Motor neuron (in vitro differentiated cells): ENCODE results near the gene ZNF615. TPM values are rescaled to one million over a fixed set of nuclear protein-coding genes. Genes with fewer than 3 reads are reported as not detected.
"Not testable (repeated sequence)": the region's sequence is repeated elsewhere in the genome, so short reads cannot be mapped to it uniquely, and the experiment has no call there.

Source experiments
- ATAC-seq, 8 experiments: fragments of 200-7000 bp; cut with Tn5 transposase; replicated peaks in 6 of 8; 2 replicates each; pipeline ENCODE4 v1.8.0; 2021; ENCODE audit warnings: mild to moderate bottlenecking in 8 of 8, moderate library complexity in 8 of 8
- H3K27ac ChIP-seq, 2 donors: fragments of 250-450 bp; sonication (Bioruptor Pico); 2 replicates each; pipeline ENCODE4 v1.9.0; 2021; ENCODE audit warnings: antibody characterized with exemption in 2 of 2, mild to moderate bottlenecking in 2 of 2, moderate library complexity in 1 of 2
- H3K4me1 ChIP-seq, 2 donors: fragments of 250-450 bp; sonication (Bioruptor Pico); replicated peaks in 1 of 2; 2 replicates each; pipeline ENCODE4 v1.6.1; 2021; ENCODE audit warnings: antibody characterized with exemption in 2 of 2, mild to moderate bottlenecking in 2 of 2, moderate library complexity in 1 of 2
- H3K4me3 ChIP-seq, 5 donors: fragments of 250-450 bp; sonication (Bioruptor Pico); 2 replicates each; pipeline ENCODE4 v1.9.0; 2021; ENCODE audit warnings: antibody characterized with exemption in 5 of 5, mild to moderate bottlenecking in 5 of 5, moderate library complexity in 4 of 5
- WGBS, 10 experiments: fragments of 450-650 bp; shearing (Covaris generic); methylation state at CpG; one replicate each; pipeline ENCODE4 v1.0.0; 2022; 5-methylcytosine and 5-hydroxymethylcytosine counted together
- in situ Hi-C, 9 experiments: fragments of 400-800 bp; cut with MboI; loops; one replicate each; pipeline ENCODE4 v1.15.0; 2021; ENCODE audit warnings: low sequenced_read_pairs in 9 of 9, low pct_unique_long_range_greater_than_20kb in 2 of 9; ENCODE audit not compliant: unreplicated experiment in 9 of 9
- total RNA-seq, 8 experiments: library from RNA; unstranded; fragments of 300-600 nt; gene quantifications; 2 replicates each; pipeline versions ENCODE4 v1.2.3 to v1.2.4, GENCODE V29; 2022

ZNF615 gene
- total RNA-seq, 8 experiments from 2014 or later: 5.3 to 13.5 (median 8.0) TPM

DNA sequence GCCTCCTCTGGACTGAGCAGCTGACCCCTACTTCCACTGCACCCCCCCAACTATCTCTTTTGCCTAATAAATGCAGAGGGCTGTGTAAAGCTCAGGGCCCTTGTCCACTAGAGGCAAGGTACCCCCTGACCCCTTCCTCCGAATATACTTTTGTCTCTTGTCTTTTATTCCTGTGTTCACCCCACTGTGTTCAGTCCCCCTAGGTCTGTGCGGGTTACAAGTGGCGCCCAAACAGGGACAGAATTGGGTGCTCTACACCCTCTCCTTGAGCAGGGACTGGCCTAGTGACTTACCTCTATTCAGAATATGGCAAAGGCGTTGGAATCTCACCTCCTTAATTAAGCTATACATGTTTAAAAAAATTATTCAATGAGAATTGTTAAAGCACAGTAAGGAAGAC lies 36.4 kb downstream of the ZNF615 start:
- ATAC-seq: no peak
- WGBS, 10 experiments: 40 to 100% (median 71%) methylated on average over 1 to 4 of the region's 4 CpGs; no CpG with 5 or more reads in 4 of the 10 experiments
- Histone ChIP-seq H3K27ac (no peak overlapping the region), H3K4me3 (no peak overlapping the region), H3K4me1 (no peaks in the 10 kb centered on the region)
- in situ Hi-C loops: no loop called here

GRCh38 chr19:51970718-51971117 lies 37.3 kb downstream of the ZNF615 start:
- in situ Hi-C loops: no loop called here
- WGBS, 10 experiments: 40 to 100% (median 93%) methylated on average over 1 of the region's 1 CpG; no CpG with 5 or more reads in 2 of the 10 experiments
- Histone ChIP-seq H3K4me3 (no peak overlapping the region), H3K4me1 (no peaks in the 10 kb centered on the region), H3K27ac (no peak overlapping the region)
- no peak for ATAC-seq

DNA sequence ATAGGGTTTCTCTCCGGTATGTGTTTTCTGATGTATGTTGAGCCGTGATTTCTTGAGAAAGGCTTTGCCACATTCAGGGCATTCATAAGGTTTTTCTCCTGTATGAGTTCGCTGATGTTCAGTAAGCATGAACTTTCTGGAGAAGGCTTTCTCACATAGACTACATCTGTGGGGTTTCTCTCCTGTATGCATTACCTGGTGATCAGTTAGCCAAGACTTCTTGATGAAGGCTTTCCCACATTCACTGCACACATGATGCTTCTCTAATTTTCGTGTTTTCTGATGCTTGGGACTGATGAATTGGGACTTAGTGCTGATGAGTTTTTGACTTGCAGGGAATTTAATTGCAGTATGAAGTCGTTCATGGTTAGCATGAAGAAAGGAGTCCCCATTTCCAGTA lies 42.4 kb downstream of the ZNF615 start:
- no peak overlapping the region for H3K4me3 ChIP-seq
- no peaks in the 10 kb centered on the region for H3K4me1 ChIP-seq
- ATAC-seq: no peak
- in situ Hi-C loops: no loop called here
- WGBS, 10 experiments: 38 to 97% (median 80%) methylated on average over 2 to 5 of the region's 5 CpGs; no CpG with 5 or more reads in 1 of the 10 experiments
- H3K27ac ChIP-seq: no peak overlapping the region

DNA sequence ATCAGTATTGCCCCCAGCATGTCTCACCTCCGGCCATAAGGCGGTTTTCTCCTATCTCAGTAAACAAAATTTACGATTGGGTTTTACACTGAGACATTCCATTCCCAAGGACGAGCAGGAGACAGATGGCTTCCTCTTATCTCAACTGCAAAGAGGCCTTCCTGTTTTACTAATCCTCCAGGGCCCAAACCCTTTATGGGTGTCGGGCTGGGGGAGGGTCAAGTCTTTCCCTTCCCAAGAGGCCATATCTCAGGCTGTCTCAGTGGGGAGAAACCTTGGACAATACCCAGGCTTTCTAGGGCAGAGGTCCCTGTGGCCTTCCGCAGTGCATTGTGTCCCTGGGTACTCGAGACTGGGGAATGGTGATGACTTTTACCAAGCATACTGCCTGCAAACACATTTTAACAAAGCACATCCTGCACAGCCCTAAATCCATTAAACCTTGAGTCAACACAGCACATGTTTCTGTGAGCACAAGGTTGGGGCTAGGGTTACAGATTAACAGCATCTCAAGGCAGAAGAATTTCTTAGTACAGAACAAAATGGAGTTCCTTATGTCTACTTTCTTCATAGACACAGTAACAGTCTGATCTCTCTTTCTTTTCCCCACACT lies 47.3 kb downstream of the ZNF615 start:
- in situ Hi-C loops, ATAC-seq, H3K27ac ChIP-seq, H3K4me3 ChIP-seq, H3K4me1 ChIP-seq: not testable (repeated sequence)
- 14 to 90% (median 69%) methylated on average over 2 to 5 of the region's 7 CpGs; no CpG with 5 or more reads in 4 of the 10 experiments for WGBS, 10 experiments

DNA sequence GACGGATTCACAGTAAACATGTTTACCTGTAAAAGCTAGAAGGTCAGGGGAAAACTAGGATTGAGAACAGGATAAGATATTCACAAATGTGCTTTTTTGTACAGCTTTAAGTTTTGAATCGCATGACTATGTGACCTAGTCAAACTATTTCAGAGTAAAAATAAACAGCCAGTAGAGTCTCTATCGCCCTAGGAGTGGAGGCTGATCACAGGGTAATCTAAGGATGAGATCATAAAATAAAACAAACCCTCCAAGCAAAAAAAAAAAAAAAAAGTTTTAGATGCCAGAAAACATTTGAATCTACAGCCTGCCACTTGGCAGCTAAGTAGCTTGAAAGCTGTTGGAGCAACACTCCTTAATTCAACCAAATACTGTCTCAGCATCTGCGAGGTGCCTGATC lies 48.2 kb downstream of the ZNF615 start:
- H3K27ac ChIP-seq: no peak overlapping the region
- in situ Hi-C loops: no loop called here
- no peaks in the 10 kb centered on the region for H3K4me1 ChIP-seq
- no peak for ATAC-seq
- H3K4me3 ChIP-seq: no peak overlapping the region
- WGBS, 10 experiments: 61 to 100% (median 79%) methylated on average over 1 to 4 of the region's 4 CpGs

GRCh38 chr19:51957846-51958245 lies 50.2 kb downstream of the ZNF615 start:
- H3K4me1 ChIP-seq, in situ Hi-C loops, H3K4me3 ChIP-seq, H3K27ac ChIP-seq, ATAC-seq: not testable (repeated sequence)
- WGBS, 10 experiments: 70 to 100% (median 73%) methylated on average over 1 to 3 of the region's 4 CpGs; no CpG with 5 or more reads in 6 of the 10 experiments

GRCh38 chr19:51948975-51949374 lies 59.0 kb downstream of the ZNF615 start:
- ATAC-seq: no peak
- 0 to 100% (median 87%) methylated on average over 1 to 20 of the region's 25 CpGs; no CpG with 5 or more reads in 2 of the 10 experiments for WGBS, 10 experiments
- H3K4me1 ChIP-seq: no peaks in the 10 kb centered on the region
- in situ Hi-C loops: no loop called here
- H3K27ac ChIP-seq: no peak overlapping the region
- H3K4me3 ChIP-seq: no peak overlapping the region

DNA sequence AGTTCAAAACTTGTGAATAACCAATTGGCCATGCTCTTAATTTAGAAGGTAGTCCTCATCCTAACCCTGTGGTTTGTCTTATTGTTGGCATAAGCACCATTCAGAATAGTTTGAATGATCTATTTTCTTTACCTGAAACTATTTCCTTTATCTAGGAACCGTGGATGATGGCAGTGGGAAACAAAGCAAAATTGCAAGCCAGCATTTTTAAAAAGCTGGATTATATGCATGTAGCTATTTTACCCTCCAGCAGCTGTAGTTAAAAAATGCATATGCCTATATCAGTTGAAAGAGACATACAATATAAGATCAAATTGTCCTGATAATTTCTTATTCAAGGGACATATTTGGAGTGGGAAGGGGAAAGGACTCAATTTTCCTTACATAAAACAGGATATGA lies 61.4 kb downstream of the ZNF615 start:
- no peak overlapping the region for H3K4me3 ChIP-seq
- 29 to 100% (median 90%) methylated on average over 1 of the region's 1 CpG; no CpG with 5 or more reads in 1 of the 10 experiments for WGBS, 10 experiments
- no peak for ATAC-seq
- no peaks in the 10 kb centered on the region for H3K4me1 ChIP-seq
- H3K27ac ChIP-seq: no peak overlapping the region
- in situ Hi-C loops: no loop called here

GRCh38 chr19:51944798-51945552 lies 63.0 kb downstream of the ZNF615 start:
- no peak for ATAC-seq
- H3K27ac ChIP-seq: no peak overlapping the region
- in situ Hi-C loops: no loop called here
- WGBS, 10 experiments: 73 to 100% (median 95%) methylated on average over 1 to 7 of the region's 7 CpGs
- no peak overlapping the region for H3K4me3 ChIP-seq
- no peaks in the 10 kb centered on the region for H3K4me1 ChIP-seq

Other genes starting within 250 kb of the ZNF615 start
- under 1 TPM in 3 of 8 experiments, not detected in 5; 0.15 to 0.33 (median 0.21) TPM for gene FPR2, start 247.0 kb downstream of the ZNF615 start, total RNA-seq
- under 1 TPM in 6 of 8 experiments, not detected in 2; 0.05 to 0.64 (median 0.21) TPM for gene FPR3, start 213.1 kb downstream of the ZNF615 start, total RNA-seq
- 10 to 100 TPM; 13.1 to 32.0 (median 18.7) TPM for gene ZNF577, start 120.3 kb downstream of the ZNF615 start, total RNA-seq
- gene ZNF649, start 103.2 kb downstream of the ZNF615 start, total RNA-seq: 10 to 100 TPM in 7 of 8 experiments, 1 to 10 TPM in 1; 8.8 to 23.1 (median 17.3) TPM
- 1 to 10 TPM; 4.2 to 8.5 (median 6.8) TPM for gene ZNF613, start 80.7 kb downstream of the ZNF615 start, total RNA-seq
- gene ZNF350, start 21.4 kb downstream of the ZNF615 start, total RNA-seq: 10 to 100 TPM in 3 of 8 experiments, 1 to 10 TPM in 5; 2.8 to 18.3 (median 7.2) TPM
- 10 to 100 TPM in 7 of 8 experiments, 1 to 10 TPM in 1; 10.0 to 12.8 (median 12.0) TPM for gene ZNF614, start 20.2 kb upstream of the ZNF615 start, total RNA-seq
- 10 to 100 TPM; 10.1 to 23.8 (median 15.6) TPM for gene ZNF432, start 40.6 kb upstream of the ZNF615 start, total RNA-seq
- gene ZNF841, start 87.6 kb upstream of the ZNF615 start, total RNA-seq: 10 to 100 TPM; 10.8 to 28.3 (median 23.0) TPM
- gene ZNF616, start 131.7 kb upstream of the ZNF615 start, total RNA-seq: 10 to 100 TPM in 6 of 8 experiments, 1 to 10 TPM in 2; 5.9 to 17.9 (median 14.8) TPM
- gene ZNF836, start 163.4 kb upstream of the ZNF615 start, total RNA-seq: 10 to 100 TPM in 4 of 8 experiments, 1 to 10 TPM in 4; 3.4 to 17.7 (median 9.4) TPM
- 100 to 1,000 TPM; 135 to 212 (median 176) TPM for gene PPP2R1A, start 181.8 kb upstream of the ZNF615 start, total RNA-seq